Heart left ventricle (tissue), 16 donors: ENCODE results near the gene EIF5B. TPM values are rescaled to one million over a fixed set of nuclear protein-coding genes. Genes with fewer than 3 reads are reported as not detected.
A peak's percentile ranks its signal among the peaks of the same experiment; 100 is the strongest.

Experiments
- ATAC-seq, 4 donors: fragments of 200-7000 bp; cut with Tn5 transposase; one replicate each; pipeline ENCODE4 v1.9.1; 2020 to 2022; ENCODE audit warnings: moderate library complexity in 4 of 4, mild to moderate bottlenecking in 3 of 4, moderate number of reproducible peaks in 1 of 4
- DNase-seq, 5 donors: peaks; one replicate each; pipeline ENCODE4 v3.0.0-alpha.2; 2020
- H3K27ac ChIP-seq, 12 donors: fragments of 200-600 bp; sonication (generic) in 4 of 12; one replicate each; pipeline versions ENCODE4 v1.5.0 to v1.8.0; 2016 to 2022; ENCODE audit warnings: mild to moderate bottlenecking in 2 of 12
- H3K27me3 ChIP-seq, 9 donors: fragments of 200-600 bp; sonication (generic) in 2 of 9; one replicate each; pipeline versions ENCODE4 v1.5.1 to v1.8.0; 2016 to 2022; ENCODE audit warnings: mild to moderate bottlenecking in 3 of 9
- H3K36me3 ChIP-seq, 9 donors: fragments of 200-600 bp; sonication (generic) in 2 of 9; one replicate each; pipeline versions ENCODE4 v1.5.0 to v1.8.0; 2018 to 2022; ENCODE audit warnings: mild to moderate bottlenecking in 2 of 9
- H3K4me1 ChIP-seq, 12 donors: fragments of 200-600 bp; sonication (generic) in 4 of 12; one replicate each; pipeline versions ENCODE4 v1.5.0 to v1.8.0; 2016 to 2022; ENCODE audit warnings: mild to moderate bottlenecking in 3 of 12
- H3K4me3 ChIP-seq, 12 donors: fragments of 200-600 bp; sonication (generic) in 4 of 12; one replicate each; pipeline versions ENCODE4 v1.5.0 to v1.8.0; 2017 to 2022; ENCODE audit warnings: mild to moderate bottlenecking in 9 of 12, moderate library complexity in 4 of 12
- H3K9me3 ChIP-seq, 12 donors: fragments of 200-600 bp; sonication (generic) in 4 of 12; one replicate each; pipeline versions ENCODE4 v1.5.0 to v1.8.0; 2016 to 2022; ENCODE audit warnings: mild to moderate bottlenecking in 1 of 12
- POLR2A ChIP-seq, 2 donors: fragments of 450-650 bp; IDR thresholded peaks; one replicate each; pipeline ENCODE4 v1.6.1; 2017; ENCODE audit warnings: antibody characterized with exemption in 2 of 2, mild to moderate bottlenecking in 2 of 2, moderate library complexity in 2 of 2
- WGBS, 4 donors: extraction: QIAGEN DNeasy Blood & Tissue Kit in 2 of 4; methylation state at CpG; one replicate each; pipeline versions ENCODE4 v1.1.5 to v1.1.7; 2013 to 2018; 5-methylcytosine and 5-hydroxymethylcytosine counted together
- intact Hi-C, 10 donors: fragments of 100-400 bp; cut with DNase I; formaldehyde crosslinking; loops; one replicate each; pipeline versions ENCODE4 v1.11.1 to v1.14.2; 2022
- polyA plus RNA-seq, 2 donors: library from polyadenylated mRNA; stranded (reverse); fragments of 200-250 nt; gene quantifications; one replicate each; pipeline ENCODE4 v1.2.3, GENCODE V29; 2013
- total RNA-seq, 9 donors: library from RNA; depleted of rRNA in 2 of 9; stranded (reverse); fragments of >200 nt in 2 of 9; fragmentation: NEBNext Ultra II Directional in 3 of 9; extraction: Animal tissue kit (Norgen Biotek cat#: 25700) in 3 of 9; gene quantifications; one replicate each; pipeline versions ENCODE4 v1.1.0 to v1.2.4, GENCODE V29; 2016 to 2023
- TF ChIP-seq, protein P1 (sequence below), 12 donors: fragments of 200-600 bp; sonication (generic) in 4 of 12; IDR thresholded peaks; one replicate each; pipeline versions ENCODE4 v1.5.0 to v1.8.0; 2018 to 2022; ENCODE audit warnings: antibody characterized with exemption in 12 of 12, mild to moderate bottlenecking in 5 of 12
- donor health status: ischemic (EF 13 %, LVEDD 7.1; RV severe dilation, severe dysfunction).
- donor health status: healthy with polysubstance abuse.
- donor health status: DM: no; HTN: yes; CAD: no.
- donor health status: DM: no; HTN: no; CAD: no.
- donor health status: ischemic (EF 25% LVEDD 6.9; RV normal size, moderate dysfunction).
- donor health status: ischemic (EF 25% LVEDD 5.7; RV mildly dilated, moderate dysfunction).
- donor health status: healthy.
- donor health status: DM: yes; HTN: yes; CAD: no.
- donor health status: ischemic (EF 35%, LVEDD 5.7; RV mildly dilated, moderate dysfunction).
- donor health status: nonischemic (EF 11% LVEDD 7.7; RV severe dilation, severe dysfunction).
- donor health status: DM: yes; HTN: yes; CAD: no.
- donor health status: PGD.
- donor health status: ischemic (EF 29% LVEDD 5.4; RV normal size, mild dysfunction).
- donor health status: nonischemic (EF 23%, LVEDD 6.1; RV moderate dilation, normal function).

EIF5B gene
- total and polyA plus RNA-seq, 11 donors = 56.1 to 165 (median 91.9) TPM

GRCh38 chr2:99425022-99425421, 87.8 kb downstream of the EIF5B start:
- Histone ChIP-seq H3K9me3 (no peaks in the 10 kb centered on the region), H3K36me3 (peaks cover 0 to 100% (median 90%) of the 10 kb centered on the region in 9 donors), H3K4me3 (no peak overlapping the region), H3K27ac (no peak overlapping the region), H3K4me1 (peaks cover 0 to 42% (median 12%) of the 10 kb centered on the region in 12 donors), H3K27me3 (no peaks in the 10 kb centered on the region)
- DNase-seq = no peak
- intact Hi-C loops = loop anchor here in 1 of 10 donors (10.0 kb wide), 1 partner anchor 50 kb away; no protein-coding TSS in a partner anchor
- no peak for TF ChIP-seq POLR2A (IDR thresholded peaks at IDR 0.05)
- TF ChIP-seq, protein P1, sequence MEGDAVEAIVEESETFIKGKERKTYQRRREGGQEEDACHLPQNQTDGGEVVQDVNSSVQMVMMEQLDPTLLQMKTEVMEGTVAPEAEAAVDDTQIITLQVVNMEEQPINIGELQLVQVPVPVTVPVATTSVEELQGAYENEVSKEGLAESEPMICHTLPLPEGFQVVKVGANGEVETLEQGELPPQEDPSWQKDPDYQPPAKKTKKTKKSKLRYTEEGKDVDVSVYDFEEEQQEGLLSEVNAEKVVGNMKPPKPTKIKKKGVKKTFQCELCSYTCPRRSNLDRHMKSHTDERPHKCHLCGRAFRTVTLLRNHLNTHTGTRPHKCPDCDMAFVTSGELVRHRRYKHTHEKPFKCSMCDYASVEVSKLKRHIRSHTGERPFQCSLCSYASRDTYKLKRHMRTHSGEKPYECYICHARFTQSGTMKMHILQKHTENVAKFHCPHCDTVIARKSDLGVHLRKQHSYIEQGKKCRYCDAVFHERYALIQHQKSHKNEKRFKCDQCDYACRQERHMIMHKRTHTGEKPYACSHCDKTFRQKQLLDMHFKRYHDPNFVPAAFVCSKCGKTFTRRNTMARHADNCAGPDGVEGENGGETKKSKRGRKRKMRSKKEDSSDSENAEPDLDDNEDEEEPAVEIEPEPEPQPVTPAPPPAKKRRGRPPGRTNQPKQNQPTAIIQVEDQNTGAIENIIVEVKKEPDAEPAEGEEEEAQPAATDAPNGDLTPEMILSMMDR (IDR thresholded peaks at IDR 0.05) = no peak
- WGBS, 4 donors = 27 to 42% (median 41%) methylated on average over 2 of the region's 2 CpGs
- ATAC-seq = no peak

- H3K27me3 ChIP-seq = no peaks in the 10 kb centered on the region
- ATAC-seq = no peak
- no peak for DNase-seq
- intact Hi-C loops = no loop called here
- no peak overlapping the region for H3K4me3 ChIP-seq
- H3K4me1 ChIP-seq = peaks cover 0 to 10% (median 0%) of the 10 kb centered on the region in 12 donors
- H3K9me3 ChIP-seq = no peaks in the 10 kb centered on the region
- WGBS, 4 donors = 71 to 77% (median 73%) methylated on average over 4 of the region's 4 CpGs
- no peak for TF ChIP-seq POLR2A (IDR thresholded peaks at IDR 0.05)
- H3K27ac ChIP-seq = peak overlapping the region in 1 of 12 donors; percentile 18
- H3K36me3 ChIP-seq = peaks cover 0 to 100% (median 75%) of the 10 kb centered on the region in 9 donors
Observed at GRCh38 chr2:99430614-99431291, 93.6 kb downstream of the EIF5B start.

GRCh38 chr2:99431587-99432275, 94.5 kb downstream of the EIF5B start:
- no peak for DNase-seq
- Histone ChIP-seq H3K9me3 (no peaks in the 10 kb centered on the region), H3K27me3 (no peaks in the 10 kb centered on the region), H3K27ac (peak overlapping the region in 1 of 12 donors; percentile 18), H3K4me1 (peaks cover 0 to 10% (median 0%) of the 10 kb centered on the region in 12 donors), H3K4me3 (no peak overlapping the region), H3K36me3 (peaks cover 0 to 96% (median 72%) of the 10 kb centered on the region in 9 donors)
- 81 to 89% (median 86%) methylated on average over 12 of the region's 12 CpGs for WGBS, 4 donors
- TF ChIP-seq, protein P1 (IDR thresholded peaks at IDR 0.05) = no peak
- TF ChIP-seq POLR2A (IDR thresholded peaks at IDR 0.05) = no peak
- peak in 2 of 4 donors; percentile 16 to 34 for ATAC-seq
- intact Hi-C loops = no loop called here

GRCh38 chr2:99433340-99433739, 96.2 kb downstream of the EIF5B start:
- H3K36me3 ChIP-seq = peaks cover 0 to 93% (median 70%) of the 10 kb centered on the region in 9 donors
- peaks cover 0 to 10% (median 0%) of the 10 kb centered on the region in 12 donors for H3K4me1 ChIP-seq
- DNase-seq (no peak), ATAC-seq (no peak)
- WGBS, 4 donors = 75 to 81% (median 79%) methylated on average over 2 of the region's 2 CpGs
- H3K9me3 ChIP-seq = no peaks in the 10 kb centered on the region
- no peak overlapping the region for H3K27ac ChIP-seq
- intact Hi-C loops = no loop called here
- TF ChIP-seq, protein P1 (IDR thresholded peaks at IDR 0.05) = no peak
- no peak for TF ChIP-seq POLR2A (IDR thresholded peaks at IDR 0.05)
- H3K27me3 ChIP-seq = no peaks in the 10 kb centered on the region
- no peak overlapping the region for H3K4me3 ChIP-seq
